ENCODE results near the gene LCOR.

GRCh38 chr10:96896884-96897589, 64.9 kb downstream of the LCOR start:
- no peak for TF ChIP-seq CTCF (IDR thresholded peaks at IDR 0.05; ENCODE audit: low read length)
- no peak for TF ChIP-seq EZH2phosphoT487 (IDR thresholded peaks at IDR 0.05; ENCODE audit: low read length)
- no peak for TF ChIP-seq EZH2 (optimal IDR thresholded peaks at IDR 0.05; ENCODE audit: low read depth, low read length)
